WTC11 (cell line): Measurements from ENCODE around the gene DNASE2B.

Source experiments
- ATF1 ChIP-seq: sonication (generic); formaldehyde crosslinking; IDR thresholded peaks from 2 replicates; pipeline ENCODE4 v1.8.1; 2023; ENCODE audit warnings: mild to moderate bottlenecking, moderate library complexity, missing genetic modification reagents
- ATF3 ChIP-seq: sonication (generic); formaldehyde crosslinking; conservative IDR thresholded peaks from 2 replicates; pipeline ENCODE4 v1.8.1; 2022; ENCODE audit warnings: mild to moderate bottlenecking, missing genetic modification reagents
- CTCF ChIP-seq: fragments of 200-600 bp; IDR thresholded peaks from 2 replicates; pipeline ENCODE4 v1.8.0; 2022; ENCODE audit warnings: antibody characterized with exemption
- ELF4 ChIP-seq: sonication (generic); formaldehyde crosslinking; IDR thresholded peaks from 2 replicates; pipeline ENCODE4 v1.8.1; 2022; ENCODE audit warnings: low read depth, mild to moderate bottlenecking, moderate library complexity, missing genetic modification reagents
- ESRRA ChIP-seq: sonication (generic); formaldehyde crosslinking; IDR thresholded peaks from 2 replicates; pipeline ENCODE4 v1.8.1; 2022; ENCODE audit warnings: mild to moderate bottlenecking, missing genetic modification reagents, borderline replicate concordance
- NR2C2 ChIP-seq: sonication (generic); formaldehyde crosslinking; IDR thresholded peaks from 2 replicates; pipeline ENCODE4 v1.8.0; 2022; ENCODE audit warnings: mild to moderate bottlenecking, missing genetic modification reagents

GRCh38 chr1:84360316-84360715 lies 38.0 kb upstream of the DNASE2B start:
- no peak for TF ChIP-seq NR2C2 (CRISPR knock-in tag)
- TF ChIP-seq CTCF: no peak
- no peak for TF ChIP-seq ELF4 (CRISPR knock-in tag)
- no peak for TF ChIP-seq ESRRA
- no peak for TF ChIP-seq ATF1 (CRISPR knock-in tag)
- no peak for TF ChIP-seq ATF3 (CRISPR knock-in tag)
